ENCODE data around the gene PPM1H.

The PPM1H gene

DNA sequence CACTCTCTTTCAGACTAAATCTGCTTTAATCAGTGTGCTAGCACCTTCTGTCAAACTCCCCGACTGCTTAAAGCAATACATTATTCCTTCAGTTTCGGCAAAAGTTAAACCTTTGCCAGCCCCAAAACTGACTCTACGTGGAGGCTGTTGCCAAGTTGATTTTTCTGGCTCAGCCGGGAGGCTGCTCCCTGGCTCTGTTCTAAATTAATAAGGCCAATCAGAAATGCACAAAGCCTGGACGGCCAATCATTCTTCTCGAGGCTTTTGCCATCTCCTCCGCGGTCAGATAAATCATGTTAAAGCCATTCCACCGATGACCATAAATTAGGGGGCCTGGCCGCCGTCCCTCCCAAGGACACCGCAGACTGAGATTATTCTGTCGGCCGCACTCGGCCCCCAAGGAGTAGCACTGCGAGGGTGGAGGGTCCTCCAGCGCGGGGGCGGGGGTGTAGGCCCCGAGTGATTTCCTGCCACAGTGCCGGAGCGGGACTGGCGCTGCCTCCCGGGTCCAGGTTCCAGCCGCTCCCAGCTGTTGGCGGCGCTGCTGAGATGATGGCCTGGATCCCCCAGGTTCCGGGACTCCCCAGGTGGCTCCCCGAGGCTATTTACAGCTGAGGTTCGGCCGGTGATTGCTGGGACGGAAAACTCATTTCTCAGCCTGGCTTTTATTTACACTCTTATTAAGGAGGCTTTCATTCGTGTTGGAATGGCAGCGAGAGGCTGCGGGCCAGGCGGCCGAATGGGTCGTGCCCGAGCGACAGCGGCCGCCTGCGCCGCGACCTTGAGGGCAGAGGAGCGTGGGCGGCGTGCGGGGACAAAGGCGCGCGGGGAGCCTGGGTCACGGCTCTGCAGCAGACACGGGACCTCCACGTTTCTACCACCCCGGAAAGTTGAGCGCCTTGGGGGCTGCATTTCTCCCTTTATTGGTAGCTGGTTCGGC, 303.2 kb downstream of the PPM1H start:
- no peaks in the 10 kb centered on the region for H3K36me3 ChIP-seq (replicated peaks)
- TF ChIP-seq, protein P1, sequence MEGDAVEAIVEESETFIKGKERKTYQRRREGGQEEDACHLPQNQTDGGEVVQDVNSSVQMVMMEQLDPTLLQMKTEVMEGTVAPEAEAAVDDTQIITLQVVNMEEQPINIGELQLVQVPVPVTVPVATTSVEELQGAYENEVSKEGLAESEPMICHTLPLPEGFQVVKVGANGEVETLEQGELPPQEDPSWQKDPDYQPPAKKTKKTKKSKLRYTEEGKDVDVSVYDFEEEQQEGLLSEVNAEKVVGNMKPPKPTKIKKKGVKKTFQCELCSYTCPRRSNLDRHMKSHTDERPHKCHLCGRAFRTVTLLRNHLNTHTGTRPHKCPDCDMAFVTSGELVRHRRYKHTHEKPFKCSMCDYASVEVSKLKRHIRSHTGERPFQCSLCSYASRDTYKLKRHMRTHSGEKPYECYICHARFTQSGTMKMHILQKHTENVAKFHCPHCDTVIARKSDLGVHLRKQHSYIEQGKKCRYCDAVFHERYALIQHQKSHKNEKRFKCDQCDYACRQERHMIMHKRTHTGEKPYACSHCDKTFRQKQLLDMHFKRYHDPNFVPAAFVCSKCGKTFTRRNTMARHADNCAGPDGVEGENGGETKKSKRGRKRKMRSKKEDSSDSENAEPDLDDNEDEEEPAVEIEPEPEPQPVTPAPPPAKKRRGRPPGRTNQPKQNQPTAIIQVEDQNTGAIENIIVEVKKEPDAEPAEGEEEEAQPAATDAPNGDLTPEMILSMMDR (IDR thresholded peaks at IDR 0.05; ENCODE audit: low read depth, low read length, missing control alignments), result peak; percentile 73
- peak; percentile 81 for DNase-seq
- in situ Hi-C loops (cut with HindIII; ENCODE audit: low pct_ligation_motif_present, low sequenced_read_pairs), result no loop called here
- H3K27ac ChIP-seq, result peak overlapping the region; percentile 13
- H3K4me3 ChIP-seq (ENCODE audit: low read depth, low read length), result peak overlapping the region; percentile 63
- no peaks in the 10 kb centered on the region for H3K27me3 ChIP-seq (replicated peaks)

DNA sequence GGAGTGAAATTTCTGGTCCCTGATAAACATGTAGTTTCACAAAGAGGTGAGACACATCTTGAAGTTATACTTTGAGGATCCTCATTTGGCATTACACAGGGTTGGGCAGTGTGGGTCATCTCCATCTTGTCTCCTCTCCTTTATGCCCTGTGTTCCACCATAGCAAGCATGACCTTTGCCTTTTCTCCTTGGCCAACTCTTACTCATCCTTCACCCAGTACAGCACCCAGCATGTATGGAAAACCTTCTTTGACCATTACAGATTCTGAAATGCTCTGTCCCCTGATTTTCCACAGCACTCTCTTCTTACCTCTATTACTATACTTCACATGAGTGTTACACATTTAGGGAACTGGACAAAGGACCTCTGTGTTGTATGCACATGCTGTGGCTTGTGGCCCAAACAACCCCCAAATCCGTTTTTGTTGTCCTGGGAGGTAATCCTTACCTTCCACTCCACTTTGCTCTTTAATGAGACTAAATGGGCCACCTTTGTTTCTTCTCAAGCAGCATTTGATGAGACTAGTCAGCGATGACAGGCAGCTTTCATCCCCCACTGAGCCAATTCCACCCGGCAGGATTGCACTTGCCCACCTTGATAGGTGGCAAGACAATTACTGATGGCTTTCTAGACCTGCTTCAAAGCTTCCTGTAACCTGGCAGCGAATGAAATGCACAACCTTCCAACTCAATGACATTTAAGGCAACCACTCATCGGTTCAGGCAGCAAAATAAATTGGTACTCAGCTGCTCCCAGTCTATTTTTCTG, 304.8 kb downstream of the PPM1H start:
- no peaks in the 10 kb centered on the region for H3K36me3 ChIP-seq (replicated peaks)
- H3K27ac ChIP-seq, result no peak overlapping the region
- in situ Hi-C loops (cut with HindIII; ENCODE audit: low pct_ligation_motif_present, low sequenced_read_pairs), result no loop called here
- TF ChIP-seq, protein P1 (IDR thresholded peaks at IDR 0.05; ENCODE audit: low read depth, low read length, missing control alignments), result no peak
- no peaks in the 10 kb centered on the region for H3K27me3 ChIP-seq (replicated peaks)
- DNase-seq, result no peak
- H3K4me3 ChIP-seq (ENCODE audit: low read depth, low read length), result no peak overlapping the region

DNA sequence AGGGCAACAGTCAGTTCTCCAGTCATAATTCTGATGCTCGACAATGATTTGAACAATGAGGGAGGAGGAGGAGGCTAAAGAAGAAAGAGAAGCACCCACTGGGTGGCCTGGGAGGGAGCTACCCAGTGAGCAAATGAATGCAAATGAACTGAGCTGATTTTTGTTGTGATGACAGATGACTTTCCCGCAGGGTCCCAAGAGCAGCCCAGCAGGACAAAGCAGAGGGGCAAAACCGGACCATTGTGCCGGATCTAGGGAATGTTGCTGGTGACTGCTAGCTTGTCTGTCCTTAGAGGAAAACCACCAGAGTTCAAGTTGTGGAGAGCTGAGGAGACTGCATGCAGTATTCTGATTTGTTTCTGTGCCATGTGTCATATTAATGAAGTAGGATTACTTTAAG, 305.5 kb downstream of the PPM1H start:
- in situ Hi-C loops (cut with HindIII; ENCODE audit: low pct_ligation_motif_present, low sequenced_read_pairs), result no loop called here
- Histone ChIP-seq H3K36me3 (replicated peaks) (no peaks in the 10 kb centered on the region), H3K4me3 (ENCODE audit: low read depth, low read length) (no peak overlapping the region), H3K27ac (no peak overlapping the region), H3K27me3 (replicated peaks) (no peaks in the 10 kb centered on the region)
- TF ChIP-seq, protein P1 (IDR thresholded peaks at IDR 0.05; ENCODE audit: low read depth, low read length, missing control alignments), result no peak
- DNase-seq, result no peak

DNA sequence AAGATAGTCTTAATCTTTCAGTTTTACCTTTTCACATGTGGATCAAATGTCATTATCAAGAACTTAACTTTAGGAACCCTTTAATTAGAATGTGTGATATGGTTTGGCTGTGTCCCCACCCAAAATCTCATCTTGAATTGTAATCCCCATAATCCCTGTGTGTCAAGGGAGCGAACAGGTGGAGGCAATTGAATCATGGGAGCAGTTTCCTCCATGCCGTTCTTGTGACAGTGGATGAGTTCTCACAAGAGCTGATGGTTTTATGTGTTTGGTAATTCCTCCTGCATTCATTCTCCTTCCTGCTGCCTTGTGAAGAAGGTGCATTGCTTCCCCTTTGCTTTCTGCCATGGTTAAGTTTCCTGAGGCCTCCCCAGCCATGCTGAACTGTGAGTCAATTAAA, 307.8 kb downstream of the PPM1H start:
- no peak for DNase-seq
- Histone ChIP-seq H3K27ac (no peak overlapping the region), H3K36me3 (replicated peaks) (no peaks in the 10 kb centered on the region), H3K4me3 (ENCODE audit: low read depth, low read length) (no peak overlapping the region), H3K27me3 (replicated peaks) (no peaks in the 10 kb centered on the region)
- in situ Hi-C loops (cut with HindIII; ENCODE audit: low pct_ligation_motif_present, low sequenced_read_pairs), result no loop called here
- TF ChIP-seq, protein P1 (IDR thresholded peaks at IDR 0.05; ENCODE audit: low read depth, low read length, missing control alignments), result no peak

DNA sequence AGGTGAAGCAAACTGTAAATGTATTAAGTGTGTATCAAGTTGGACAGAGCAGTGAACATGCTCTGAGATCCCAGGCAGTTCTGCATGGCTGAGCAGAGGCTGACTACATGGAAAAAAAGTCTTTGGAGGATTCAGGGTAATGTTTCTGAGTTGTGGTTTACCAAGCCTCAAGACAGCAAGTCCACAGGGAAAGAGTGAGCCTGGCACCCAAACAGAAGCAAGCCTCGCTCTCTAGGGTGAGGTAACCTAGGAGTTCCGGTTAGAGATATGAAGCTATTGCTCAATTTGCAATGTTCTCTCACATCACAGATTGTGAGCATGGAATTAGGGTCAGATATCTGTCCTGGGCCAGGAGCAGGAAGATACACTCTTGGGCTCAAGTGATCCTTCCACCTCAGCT, 309.7 kb downstream of the PPM1H start:
- H3K36me3 ChIP-seq (replicated peaks), result no peaks in the 10 kb centered on the region
- no peak overlapping the region for H3K27ac ChIP-seq
- TF ChIP-seq, protein P1 (IDR thresholded peaks at IDR 0.05; ENCODE audit: low read depth, low read length, missing control alignments), result no peak
- no peak overlapping the region for H3K4me3 ChIP-seq (ENCODE audit: low read depth, low read length)
- DNase-seq, result peak; percentile 20
- H3K27me3 ChIP-seq (replicated peaks), result no peaks in the 10 kb centered on the region
- in situ Hi-C loops (cut with HindIII; ENCODE audit: low pct_ligation_motif_present, low sequenced_read_pairs), result no loop called here

Measured in brain microvascular endothelial cell (primary cell).